Stromal cell of bone marrow (primary cell): ENCODE measurements around the gene SNX33.
"Not testable (repeated sequence)": the region's sequence is repeated elsewhere in the genome, so short reads cannot be mapped to it uniquely, and the experiment has no call there.

Experiments used
- DNase-seq: peaks from one replicate; pipeline ENCODE4 v3.0.0-alpha.2; 2012; ENCODE audit warnings: low read depth

SNX33 gene

GRCh38 chr15:75662823-75663519 lies 15.3 kb downstream of the SNX33 start:
- no peak for DNase-seq

DNA sequence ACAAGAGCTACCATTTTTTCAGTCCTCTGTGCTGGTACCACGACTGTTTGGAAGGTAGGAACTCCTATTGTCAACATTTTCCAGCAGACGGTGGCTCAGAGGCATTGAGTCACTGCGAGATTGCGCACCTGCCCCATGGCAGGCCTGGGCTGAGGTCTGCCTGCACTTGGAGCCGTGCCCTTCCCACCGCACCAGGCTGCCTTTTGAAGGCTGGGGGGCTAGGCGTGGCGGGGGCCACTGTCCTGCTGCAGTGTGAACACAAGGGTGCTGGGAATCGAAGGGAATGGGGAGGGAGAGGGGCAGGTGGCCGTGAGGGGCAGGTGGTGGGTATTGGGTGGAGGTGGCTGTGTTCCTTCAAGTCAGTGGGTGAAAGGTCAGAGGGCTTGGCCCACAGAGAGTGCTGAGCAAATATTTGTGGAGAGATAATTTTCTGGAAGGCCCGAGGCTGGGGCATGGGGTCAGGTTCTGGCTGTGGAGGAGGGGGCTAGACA lies 16.3 kb downstream of the SNX33 start:
- DNase-seq = no peak

GRCh38 chr15:75666823-75667501 lies 19.2 kb downstream of the SNX33 start:
- DNase-seq = peak; percentile 98

DNA sequence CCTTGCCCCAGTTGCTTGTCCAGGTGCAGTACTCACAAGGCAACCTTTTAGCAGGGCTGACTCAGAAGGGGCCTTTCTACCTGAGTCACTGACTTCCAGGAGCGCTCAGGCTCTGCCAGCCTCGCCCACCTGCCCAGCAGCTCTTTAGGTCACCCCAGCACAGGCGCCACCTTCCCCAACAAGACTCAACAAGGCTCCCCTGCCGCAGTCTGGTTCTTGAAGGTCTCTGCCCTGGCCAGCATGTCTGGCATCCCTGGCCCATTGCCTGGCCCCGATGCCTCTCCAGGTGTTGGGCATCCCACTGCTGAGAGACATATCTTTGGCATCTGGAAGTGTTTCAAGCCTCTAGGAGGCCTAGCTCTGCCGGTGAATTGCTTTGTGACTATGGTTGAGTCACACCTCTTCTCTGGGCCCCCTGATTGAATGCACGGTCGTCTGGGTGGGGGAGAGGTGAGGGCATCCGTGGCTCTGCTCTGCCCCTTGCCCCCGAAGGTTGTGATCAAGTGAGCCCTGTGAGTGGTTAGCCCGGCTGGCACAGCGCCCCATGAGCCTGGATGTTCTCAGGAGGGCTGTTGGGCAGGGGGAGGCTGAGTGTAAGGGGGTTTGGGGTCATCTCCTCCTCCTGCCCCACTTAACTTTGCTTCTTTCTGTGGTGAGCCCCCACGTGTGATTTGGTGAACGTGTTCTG lies 21.6 kb downstream of the SNX33 start:
- DNase-seq = no peak

GRCh38 chr15:75669879-75670212 lies 22.1 kb downstream of the SNX33 start:
- DNase-seq = no peak

DNA sequence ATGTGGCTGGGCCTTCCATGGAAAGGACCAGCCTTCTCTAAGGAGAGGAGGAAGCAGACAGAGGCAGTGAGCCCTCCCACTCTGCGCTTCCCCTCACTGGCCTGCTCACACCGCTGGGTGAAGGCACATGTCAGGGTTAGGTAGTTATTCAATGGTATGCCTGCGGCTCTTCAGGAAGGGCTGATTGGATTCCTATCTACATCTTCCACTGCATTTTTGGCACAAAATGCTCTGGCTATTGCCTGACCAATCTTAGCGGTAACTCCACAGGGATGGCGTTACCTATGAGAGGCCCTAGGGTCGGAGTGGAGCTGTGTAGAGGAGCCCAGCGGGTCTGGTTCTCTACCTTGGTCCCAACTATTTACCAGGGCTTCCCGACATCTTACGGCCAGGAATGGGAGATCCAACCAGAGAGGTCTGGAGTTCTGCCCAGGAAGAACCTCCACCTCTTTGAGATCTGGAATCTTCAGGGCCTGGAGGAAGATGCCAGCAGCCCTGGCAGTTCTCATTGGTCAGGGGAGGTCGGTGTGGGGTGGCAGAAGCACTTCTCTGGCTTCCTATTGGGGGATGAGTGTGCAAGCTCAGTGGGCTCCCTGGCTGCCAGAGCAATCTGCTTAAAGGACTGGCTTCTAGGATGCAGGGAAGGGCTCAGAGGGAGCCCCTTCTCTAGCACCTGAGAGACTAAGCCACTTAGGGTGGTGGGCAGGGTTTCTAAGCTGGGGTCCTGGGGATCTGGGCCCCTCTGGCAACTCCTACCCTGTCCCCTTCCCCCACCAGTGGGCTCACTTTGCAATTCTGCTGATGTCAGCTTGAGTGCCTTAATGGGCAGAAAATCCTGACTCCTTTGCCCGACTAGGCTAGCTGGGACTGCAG lies 24.3 kb downstream of the SNX33 start:
- no peak for DNase-seq

- DNase-seq = no peak
These were observed 25.1 kb downstream of the SNX33 start for GRCh38 chr15:75672646-75673425.

DNA sequence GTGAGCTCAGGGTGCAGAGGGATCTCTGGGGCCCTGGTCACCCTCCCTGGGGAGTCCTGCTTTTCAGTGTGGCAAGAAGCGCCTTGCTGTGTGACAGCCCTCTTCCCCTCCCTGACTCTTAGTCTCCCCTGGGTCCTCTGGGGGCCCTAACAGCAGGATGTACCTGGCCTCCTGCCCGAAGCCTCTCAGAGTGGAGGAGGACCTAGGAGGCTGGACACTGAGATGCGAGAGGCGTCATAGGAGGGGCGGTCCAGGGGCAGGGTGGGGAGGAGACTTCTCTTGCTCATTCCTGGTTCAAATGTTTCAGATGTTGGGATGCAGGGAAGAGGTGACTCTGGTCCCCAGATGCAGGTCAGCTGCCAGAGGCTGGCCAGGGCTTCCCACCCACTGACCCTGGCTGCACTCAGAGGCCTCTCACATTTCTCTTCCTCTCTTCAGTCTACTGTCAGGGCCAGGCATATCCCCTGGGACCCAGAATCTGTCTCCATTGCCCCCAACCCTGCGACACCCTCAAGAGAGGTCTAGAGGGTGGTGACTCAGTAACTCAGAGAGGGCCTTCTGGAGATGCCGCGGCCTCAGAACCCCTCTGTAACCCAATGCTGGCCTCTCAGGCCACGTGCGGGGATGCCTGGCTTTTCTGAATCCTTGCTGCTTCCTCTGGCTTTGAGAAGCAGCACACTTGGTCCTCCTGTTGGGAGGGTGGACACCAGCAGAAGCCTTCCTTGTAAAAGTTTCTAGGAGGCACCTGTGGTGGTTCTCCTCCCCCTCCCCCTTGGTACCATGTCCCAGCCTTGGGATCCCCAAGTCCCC lies 25.9 kb downstream of the SNX33 start:
- peak; percentile 74 for DNase-seq

DNA sequence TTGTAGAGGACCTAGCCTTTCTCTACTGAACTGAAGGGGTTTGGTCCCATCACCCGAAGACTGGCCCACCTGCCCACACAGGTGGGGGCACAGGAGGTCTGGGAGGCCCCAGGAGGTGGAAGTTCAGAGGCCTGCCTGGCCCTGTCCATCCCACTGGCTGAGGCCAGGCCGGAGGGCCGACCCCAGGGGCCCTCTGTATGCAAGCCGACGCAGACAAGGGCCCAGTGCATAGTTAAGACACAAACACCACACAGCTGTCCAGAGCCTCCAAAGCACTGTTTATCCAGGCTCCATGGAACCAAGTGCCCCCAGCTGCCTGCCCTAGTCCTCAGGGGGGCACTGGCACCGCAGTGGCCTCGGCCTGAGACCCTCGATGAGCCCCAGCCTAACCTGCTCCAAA lies 26.7 kb downstream of the SNX33 start:
- no peak for DNase-seq

- no peak for DNase-seq
These were observed 28.1 kb downstream of the SNX33 start for GRCh38 chr15:75675579-75676404.

- no peak for DNase-seq
These were observed 29.2 kb downstream of the SNX33 start for GRCh38 chr15:75676688-75677464.

GRCh38 chr15:75677465-75678323 lies 30.0 kb downstream of the SNX33 start:
- no peak for DNase-seq

DNA sequence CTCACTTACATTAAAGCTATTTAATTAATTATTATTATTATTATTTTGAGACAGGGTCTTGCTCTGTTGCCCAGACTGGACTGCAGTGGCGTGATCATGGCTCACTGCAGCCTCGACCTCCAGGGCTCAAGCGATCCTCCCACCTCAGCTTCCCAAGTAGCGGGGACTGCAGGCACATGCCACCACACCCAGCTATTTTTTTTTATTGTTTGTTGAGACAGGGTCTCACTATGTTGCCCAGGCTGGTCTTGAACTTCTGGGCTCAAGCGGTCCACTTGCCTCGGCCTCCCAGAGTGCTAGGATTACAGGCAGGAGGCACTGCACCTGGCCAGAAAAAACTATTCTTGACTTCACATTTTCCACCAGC lies 30.6 kb downstream of the SNX33 start:
- DNase-seq = not testable (repeated sequence)

- DNase-seq = no peak
These were observed 32.5 kb downstream of the SNX33 start for GRCh38 chr15:75680007-75680789.

GRCh38 chr15:75682181-75683135 lies 34.7 kb downstream of the SNX33 start:
- DNase-seq = no peak
